A172 (cell line): ENCODE data around the gene OPN3. TPM values are rescaled to one million over a fixed set of nuclear protein-coding genes. Genes with fewer than 3 reads are reported as not detected.

Experiments
- DNase-seq: peaks from one replicate; pipeline ENCODE4 v3.0.0-alpha.2; 2015; ENCODE audit warnings: low spot score
- total RNA-seq: library from RNA; depleted of rRNA; stranded (reverse); fragments of >200 nt; shearing (Covaris generic); gene quantifications from 2 replicates; pipeline ENCODE4 v1.2.3, GENCODE V29; 2014

The OPN3 gene
- total RNA-seq, 1 experiment from 2014 or later, result 22.8 TPM

- DNase-seq, result no peak
Observed at GRCh38 chr1:241622669-241623068, 17.5 kb downstream of the OPN3 start.

- DNase-seq, result no peak
Observed at GRCh38 chr1:241617426-241617825, 22.7 kb downstream of the OPN3 start.

GRCh38 chr1:241615043-241615974 lies 24.9 kb downstream of the OPN3 start:
- DNase-seq, result peak; percentile 59

GRCh38 chr1:241614572-241614971 lies 25.6 kb downstream of the OPN3 start:
- DNase-seq, result no peak

- no peak for DNase-seq
Observed at GRCh38 chr1:241614144-241614543, 26.0 kb downstream of the OPN3 start.

GRCh38 chr1:241612533-241613477 lies 27.4 kb downstream of the OPN3 start:
- peak; percentile 93 for DNase-seq

GRCh38 chr1:241611736-241612135 lies 28.4 kb downstream of the OPN3 start:
- DNase-seq, result no peak

GRCh38 chr1:241611063-241611462 lies 29.1 kb downstream of the OPN3 start:
- DNase-seq, result peak; percentile 78

- DNase-seq, result peak; percentile 82
Observed at GRCh38 chr1:241610056-241610815, 29.9 kb downstream of the OPN3 start.

GRCh38 chr1:241608379-241609033 lies 31.7 kb downstream of the OPN3 start:
- DNase-seq, result peak; percentile 63

- no peak for DNase-seq
Observed at GRCh38 chr1:241607497-241607896, 32.7 kb downstream of the OPN3 start.

- peak; percentile 79 for DNase-seq
Observed at GRCh38 chr1:241606544-241606943, 33.6 kb downstream of the OPN3 start.

- peak; percentile 46 for DNase-seq
Observed at GRCh38 chr1:241605146-241605805, 34.9 kb downstream of the OPN3 start.

GRCh38 chr1:241603731-241604245 lies 36.4 kb downstream of the OPN3 start:
- peak; percentile 84 for DNase-seq

- DNase-seq, result no peak
Observed at GRCh38 chr1:241600496-241600901, 39.7 kb downstream of the OPN3 start.

- DNase-seq, result no peak
Observed at GRCh38 chr1:241598249-241598648, 41.9 kb downstream of the OPN3 start.

- DNase-seq, result no peak
Observed at GRCh38 chr1:241596633-241597032, 43.5 kb downstream of the OPN3 start.

- peak; percentile 36 for DNase-seq
Observed at GRCh38 chr1:241593186-241593585, 47.0 kb downstream of the OPN3 start.

GRCh38 chr1:241592273-241592958 lies 47.8 kb downstream of the OPN3 start:
- peak; percentile 88 for DNase-seq

- no peak for DNase-seq
Observed at GRCh38 chr1:241591736-241592135, 48.4 kb downstream of the OPN3 start.
